ENCODE data around the gene MYBPH.

Gene MYBPH

GRCh38 chr1:203189951-203190352, 14.3 kb upstream of the MYBPH start:
- no peak for DNase-seq

GRCh38 chr1:203188686-203189232, 13.1 kb upstream of the MYBPH start:
- Histone ChIP-seq H3K36me3 (replicated peaks) (no peaks in the 10 kb centered on the region), H3K4me3 (ENCODE audit: low read depth, low read length) (no peak overlapping the region), H3K27ac (no peak overlapping the region), H3K27me3 (replicated peaks) (no peaks in the 10 kb centered on the region)
- DNase-seq, result no peak
- in situ Hi-C loops (cut with HindIII; ENCODE audit: low pct_ligation_motif_present, low sequenced_read_pairs), result no loop called here
- no peak for TF ChIP-seq CTCF (IDR thresholded peaks at IDR 0.05; ENCODE audit: low read depth, low read length, missing control alignments)

More at GRCh38 chr1:203189951-203190352, 14.3 kb upstream of the MYBPH start:
- H3K27ac ChIP-seq, result no peak overlapping the region
- in situ Hi-C loops (cut with HindIII; ENCODE audit: low pct_ligation_motif_present, low sequenced_read_pairs), result no loop called here
- no peaks in the 10 kb centered on the region for H3K36me3 ChIP-seq (replicated peaks)
- no peak for TF ChIP-seq CTCF (IDR thresholded peaks at IDR 0.05; ENCODE audit: low read depth, low read length, missing control alignments)
- no peak overlapping the region for H3K4me3 ChIP-seq (ENCODE audit: low read depth, low read length)
- no peaks in the 10 kb centered on the region for H3K27me3 ChIP-seq (replicated peaks)

GRCh38 chr1:203187689-203188264, 12.2 kb upstream of the MYBPH start:
- no peak for DNase-seq
- in situ Hi-C loops (cut with HindIII; ENCODE audit: low pct_ligation_motif_present, low sequenced_read_pairs), result no loop called here
- H3K27me3 ChIP-seq (replicated peaks), result no peaks in the 10 kb centered on the region
- H3K4me3 ChIP-seq (ENCODE audit: low read depth, low read length), result no peak overlapping the region
- no peak for TF ChIP-seq CTCF (IDR thresholded peaks at IDR 0.05; ENCODE audit: low read depth, low read length, missing control alignments)
- no peaks in the 10 kb centered on the region for H3K36me3 ChIP-seq (replicated peaks)
- H3K27ac ChIP-seq, result no peak overlapping the region

GRCh38 chr1:203187304-203187685, 11.7 kb upstream of the MYBPH start:
- Histone ChIP-seq H3K36me3 (replicated peaks) (no peaks in the 10 kb centered on the region), H3K27me3 (replicated peaks) (no peaks in the 10 kb centered on the region), H3K27ac (no peak overlapping the region), H3K4me3 (ENCODE audit: low read depth, low read length) (no peak overlapping the region)
- no peak for DNase-seq
- TF ChIP-seq CTCF (IDR thresholded peaks at IDR 0.05; ENCODE audit: low read depth, low read length, missing control alignments), result no peak
- in situ Hi-C loops (cut with HindIII; ENCODE audit: low pct_ligation_motif_present, low sequenced_read_pairs), result no loop called here

- H3K27ac ChIP-seq, result no peak within 1 kb of the TSS
- no peaks in the 10 kb centered on the region for H3K36me3 ChIP-seq (replicated peaks)
- H3K27me3 ChIP-seq (replicated peaks), result no peaks in the 10 kb centered on the region
- no peak within 1 kb of the TSS for H3K4me3 ChIP-seq (ENCODE audit: low read depth, low read length)
- no peak for DNase-seq
- TF ChIP-seq CTCF (IDR thresholded peaks at IDR 0.05; ENCODE audit: low read depth, low read length, missing control alignments), result no peak
- in situ Hi-C loops (cut with HindIII; ENCODE audit: low pct_ligation_motif_present, low sequenced_read_pairs), result no loop called here
Observed at GRCh38 chr1:203186446-203187303, 11.0 kb upstream of the MYBPH start, which contains the start of gene CHI3L1. CHI3L1 (minus strand) TSS chr1:203186704; CDS start chr1:203186623, 81 bp downstream.

Data from brain microvascular endothelial cell (primary cell).